ENCODE results near the gene CNDP2. TPM values are rescaled to one million over a fixed set of nuclear protein-coding genes. Genes with fewer than 3 reads are reported as not detected.

CNDP2 gene
- total and polyA plus RNA-seq, 8 donors = 65.7 to 196 (median 94.4) TPM

GRCh38 chr18:74459889-74460288 is 36.3 kb upstream of the CNDP2 start:
- WGBS, 2 donors = 53 to 55% methylated on average over 7 of the region's 7 CpGs
- Histone ChIP-seq H3K27me3 (peaks cover 0 to 7% (median 3%) of the 10 kb centered on the region in 4 donors), H3K9me3 (no peaks in the 10 kb centered on the region), H3K4me3 (no peak overlapping the region), H3K4me1 (peaks cover 0 to 7% (median 6%) of the 10 kb centered on the region in 3 donors), H3K36me3 (no peaks in the 10 kb centered on the region), H3K27ac (no peak overlapping the region)
- ATAC-seq (no peak), DNase-seq (no peak), FAIRE-seq (no peak)
- intact Hi-C loops (cut with DNase I) = no loop called here
- TF ChIP-seq CTCF (IDR thresholded peaks at IDR 0.05) = no peak

- H3K36me3 ChIP-seq = no peaks in the 10 kb centered on the region
- intact Hi-C loops (cut with DNase I) = no loop called here
- 83 to 89% methylated on average over 7 of the region's 7 CpGs for WGBS, 2 donors
- no peaks in the 10 kb centered on the region for H3K9me3 ChIP-seq
- H3K27me3 ChIP-seq = peaks cover 0 to 5% (median 1%) of the 10 kb centered on the region in 4 donors
- peaks cover 0 to 7% (median 6%) of the 10 kb centered on the region in 3 donors for H3K4me1 ChIP-seq
- H3K27ac ChIP-seq = no peak overlapping the region
- H3K4me3 ChIP-seq = no peak overlapping the region
- no peak for FAIRE-seq
- no peak for ATAC-seq
- no peak for DNase-seq
- no peak for TF ChIP-seq CTCF (IDR thresholded peaks at IDR 0.05)
These were observed 35.3 kb upstream of the CNDP2 start for GRCh38 chr18:74460825-74461224.

GRCh38 chr18:74463254-74463653 is 32.9 kb upstream of the CNDP2 start:
- intact Hi-C loops (cut with DNase I) = no loop called here
- no peak for ATAC-seq
- H3K4me3 ChIP-seq = no peak overlapping the region
- no peaks in the 10 kb centered on the region for H3K4me1 ChIP-seq
- DNase-seq = no peak
- no peaks in the 10 kb centered on the region for H3K36me3 ChIP-seq
- WGBS, 2 donors = 70 to 83% methylated on average over 8 of the region's 8 CpGs
- H3K9me3 ChIP-seq = no peaks in the 10 kb centered on the region
- no peak for TF ChIP-seq CTCF (IDR thresholded peaks at IDR 0.05)
- H3K27ac ChIP-seq = no peak overlapping the region
- FAIRE-seq = no peak
- no peaks in the 10 kb centered on the region for H3K27me3 ChIP-seq

- FAIRE-seq (no peak), DNase-seq (no peak), ATAC-seq (no peak)
- intact Hi-C loops (cut with DNase I) = no loop called here
- no peaks in the 10 kb centered on the region for H3K27me3 ChIP-seq
- no peak for TF ChIP-seq CTCF (IDR thresholded peaks at IDR 0.05)
- H3K4me1 ChIP-seq = no peaks in the 10 kb centered on the region
- H3K9me3 ChIP-seq = no peaks in the 10 kb centered on the region
- WGBS, 2 donors = 91 to 96% methylated on average over 1 of the region's 1 CpG
- no peak overlapping the region for H3K27ac ChIP-seq
- no peak overlapping the region for H3K4me3 ChIP-seq
- H3K36me3 ChIP-seq = no peaks in the 10 kb centered on the region
These were observed 32.2 kb upstream of the CNDP2 start for GRCh38 chr18:74463983-74464382.

GRCh38 chr18:74465775-74466174 is 30.4 kb upstream of the CNDP2 start:
- TF ChIP-seq CTCF (IDR thresholded peaks at IDR 0.05) = no peak
- H3K36me3 ChIP-seq = no peaks in the 10 kb centered on the region
- FAIRE-seq = no peak
- ATAC-seq = no peak
- H3K4me3 ChIP-seq = no peak overlapping the region
- intact Hi-C loops (cut with DNase I) = no loop called here
- H3K27me3 ChIP-seq = no peaks in the 10 kb centered on the region
- H3K27ac ChIP-seq = no peak overlapping the region
- no peaks in the 10 kb centered on the region for H3K4me1 ChIP-seq
- WGBS, 2 donors = 70 to 77% methylated on average over 4 of the region's 4 CpGs
- no peak for DNase-seq
- H3K9me3 ChIP-seq = no peaks in the 10 kb centered on the region
